SH-SY5Y (cell line): ENCODE results near the gene PGLYRP2.

ENCODE experiments used
- GATA2 ChIP-seq: IDR thresholded peaks from 2 replicates; pipeline ENCODE4 v1.6.1; 2011; ENCODE audit warnings: mild to moderate bottlenecking, low read depth, low read length
- GATA3 ChIP-seq: IDR thresholded peaks from 2 replicates; pipeline ENCODE4 v1.6.1; 2011; ENCODE audit warnings: low read depth, mild to moderate bottlenecking, low read length, moderate library complexity

DNA sequence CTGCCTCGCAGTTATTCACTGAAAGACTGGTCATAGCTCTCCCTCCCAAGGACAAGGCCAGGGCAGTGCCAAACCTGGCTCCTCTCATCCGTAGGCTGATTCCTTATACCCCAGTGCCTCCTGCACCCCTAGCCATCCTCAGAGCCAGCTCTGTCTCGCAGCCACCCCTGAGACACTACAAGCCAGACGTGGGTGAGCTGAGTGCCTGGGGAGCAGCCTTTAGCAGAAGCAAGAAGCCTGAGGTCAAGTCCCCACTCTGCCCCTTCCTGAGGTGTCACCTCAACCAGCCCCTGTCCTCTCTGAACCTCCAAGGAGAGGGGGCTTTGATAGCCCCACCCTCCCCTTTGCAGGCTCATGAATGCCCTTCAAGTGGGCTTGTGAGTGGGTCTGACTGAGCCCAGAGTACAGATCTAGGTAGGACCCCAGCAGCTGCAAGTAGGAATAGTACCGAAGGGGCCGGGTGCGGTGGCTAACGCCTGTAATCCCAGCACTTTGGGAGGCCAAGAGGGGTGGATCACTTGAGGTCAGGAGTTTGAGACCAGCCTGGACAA lies 45.7 kb downstream of the PGLYRP2 start:
- TF ChIP-seq GATA3 (no peak), GATA2 (no peak)
